GM10847 (cell line): ENCODE data around the gene TNNC1.

Experiments
- POLR2A ChIP-seq: IDR thresholded peaks from 2 replicates; pipeline ENCODE4 v1.6.1; 2011; ENCODE audit not compliant: insufficient read length; ENCODE audit errors: extremely low read depth

Gene TNNC1

DNA sequence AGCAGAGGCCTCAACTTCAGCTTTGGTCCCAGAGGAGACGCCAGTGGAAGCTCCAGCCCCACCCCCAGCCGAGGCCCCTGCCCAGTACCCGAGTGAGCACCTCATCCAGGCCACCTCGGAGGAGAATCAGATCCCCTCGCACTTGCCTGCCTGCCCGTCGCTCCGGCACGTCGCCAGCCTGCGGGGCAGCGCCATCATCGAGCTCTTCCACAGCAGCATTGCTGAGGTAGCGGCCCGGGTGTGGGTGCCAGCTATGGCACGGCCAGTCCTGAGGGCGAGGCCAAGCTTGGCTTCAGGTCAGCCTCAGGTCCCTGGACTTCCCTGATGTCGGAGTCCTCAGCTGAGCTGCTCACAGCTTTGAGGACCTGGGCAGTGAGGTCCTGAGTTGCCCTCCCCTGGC is 35.6 kb upstream of the TNNC1 start:
- no peak for TF ChIP-seq POLR2A

DNA sequence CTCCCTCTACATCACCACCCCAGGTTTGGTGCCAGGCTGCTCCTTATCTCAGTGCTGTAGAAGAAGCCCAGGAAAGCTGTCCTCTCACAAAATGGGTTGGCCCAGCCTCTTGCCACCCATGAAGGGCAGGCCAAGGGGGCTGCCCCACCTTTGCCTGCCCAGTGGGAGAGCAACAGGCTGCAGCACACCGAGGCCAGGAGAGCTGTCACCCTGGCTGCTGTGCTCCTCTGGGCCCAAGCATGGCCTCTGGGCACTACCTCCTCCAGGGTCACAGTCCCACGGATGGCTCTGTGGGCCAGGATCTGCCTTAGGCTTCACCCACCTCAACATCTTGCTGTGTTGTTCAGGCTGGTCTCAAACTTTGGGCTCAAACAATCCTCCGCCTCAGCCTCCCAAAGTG is 34.9 kb upstream of the TNNC1 start:
- no peak for TF ChIP-seq POLR2A

DNA sequence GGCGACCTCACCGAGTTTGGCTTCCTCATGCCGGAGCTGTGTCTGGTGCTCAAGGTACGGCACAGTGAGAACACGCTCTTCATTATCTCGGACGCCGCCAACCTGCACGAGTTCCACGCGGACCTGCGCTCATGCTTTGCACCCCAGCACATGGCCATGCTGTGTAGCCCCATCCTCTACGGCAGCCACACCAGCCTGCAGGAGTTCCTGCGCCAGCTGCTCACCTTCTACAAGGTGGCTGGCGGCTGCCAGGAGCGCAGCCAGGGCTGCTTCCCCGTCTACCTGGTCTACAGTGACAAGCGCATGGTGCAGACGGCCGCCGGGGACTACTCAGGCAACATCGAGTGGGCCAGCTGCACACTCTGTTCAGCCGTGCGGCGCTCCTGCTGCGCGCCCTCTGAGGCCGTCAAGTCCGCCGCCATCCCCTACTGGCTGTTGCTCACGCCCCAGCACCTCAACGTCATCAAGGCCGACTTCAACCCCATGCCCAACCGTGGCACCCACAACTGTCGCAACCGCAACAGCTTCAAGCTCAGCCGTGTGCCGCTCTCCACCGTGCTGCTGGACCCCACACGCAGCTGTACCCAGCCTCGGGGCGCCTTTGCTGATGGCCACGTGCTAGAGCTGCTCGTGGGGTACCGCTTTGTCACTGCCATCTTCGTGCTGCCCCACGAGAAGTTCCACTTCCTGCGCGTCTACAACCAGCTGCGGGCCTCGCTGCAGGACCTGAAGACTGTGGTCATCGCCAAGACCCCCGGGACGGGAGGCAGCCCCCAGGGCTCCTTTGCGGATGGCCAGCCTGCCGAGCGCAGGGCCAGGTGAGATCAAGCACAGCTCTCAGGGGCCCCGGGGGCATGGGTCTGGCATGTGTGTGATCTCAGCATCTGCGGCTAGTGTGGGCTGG is 34.2 kb upstream of the TNNC1 start:
- TF ChIP-seq POLR2A, result no peak

DNA sequence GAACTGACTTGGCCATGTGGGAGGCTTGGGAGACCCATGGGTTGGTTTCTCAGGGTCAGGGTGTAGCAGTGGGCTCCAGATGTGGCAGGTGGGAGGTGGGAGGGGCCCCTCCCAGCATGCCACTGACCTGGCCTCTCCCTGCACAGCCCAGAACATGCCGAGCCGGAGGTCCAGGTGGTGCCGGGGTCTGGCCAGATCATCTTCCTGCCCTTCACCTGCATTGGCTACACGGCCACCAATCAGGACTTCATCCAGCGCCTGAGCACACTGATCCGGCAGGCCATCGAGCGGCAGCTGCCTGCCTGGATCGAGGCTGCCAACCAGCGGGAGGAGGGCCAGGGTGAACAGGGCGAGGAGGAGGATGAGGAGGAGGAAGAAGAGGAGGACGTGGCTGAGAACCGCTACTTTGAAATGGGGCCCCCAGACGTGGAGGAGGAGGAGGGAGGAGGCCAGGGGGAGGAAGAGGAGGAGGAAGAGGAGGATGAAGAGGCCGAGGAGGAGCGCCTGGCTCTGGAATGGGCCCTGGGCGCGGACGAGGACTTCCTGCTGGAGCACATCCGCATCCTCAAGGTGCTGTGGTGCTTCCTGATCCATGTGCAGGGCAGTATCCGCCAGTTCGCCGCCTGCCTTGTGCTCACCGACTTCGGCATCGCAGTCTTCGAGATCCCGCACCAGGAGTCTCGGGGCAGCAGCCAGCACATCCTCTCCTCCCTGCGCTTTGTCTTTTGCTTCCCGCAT is 33.4 kb upstream of the TNNC1 start:
- TF ChIP-seq POLR2A, result no peak

DNA sequence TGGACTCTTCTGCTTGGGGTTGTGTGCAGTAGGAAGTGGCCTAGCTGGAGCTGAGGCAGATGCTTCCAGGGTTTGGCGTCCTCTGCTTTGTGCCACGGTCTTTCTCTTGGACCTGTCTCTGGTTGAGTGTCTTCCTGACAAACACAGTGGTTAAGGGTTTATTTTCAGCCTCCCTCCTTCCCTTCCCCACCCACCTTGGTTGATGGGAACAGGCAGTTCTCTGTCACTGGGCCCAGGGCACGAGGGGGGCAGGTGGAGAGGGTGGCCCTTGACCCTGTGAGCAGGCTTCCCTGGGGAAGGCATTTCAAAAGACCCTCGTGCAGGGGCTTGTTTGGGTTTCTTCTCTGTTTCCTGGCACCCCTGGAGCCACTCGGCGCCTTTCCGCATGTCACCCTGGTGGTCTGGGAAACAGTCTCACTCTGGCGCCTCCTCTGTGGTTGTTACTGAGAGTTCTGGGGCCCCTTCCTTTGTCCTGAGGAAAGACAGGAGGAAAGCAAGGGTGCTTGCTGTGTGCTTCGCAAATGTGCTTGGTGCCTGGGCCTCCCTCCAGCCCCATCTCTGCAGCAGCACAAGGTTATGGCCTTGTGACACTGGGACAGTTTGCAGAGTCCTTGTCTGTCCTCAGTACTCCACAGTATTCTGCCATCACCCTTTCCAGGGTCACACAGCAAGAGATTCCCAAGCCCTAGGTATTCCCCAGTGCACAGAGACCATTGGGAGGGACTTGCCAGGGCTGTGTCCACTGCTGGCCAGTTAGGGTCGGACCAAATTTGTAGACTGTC is 31.0 kb upstream of the TNNC1 start:
- TF ChIP-seq POLR2A, result no peak

DNA sequence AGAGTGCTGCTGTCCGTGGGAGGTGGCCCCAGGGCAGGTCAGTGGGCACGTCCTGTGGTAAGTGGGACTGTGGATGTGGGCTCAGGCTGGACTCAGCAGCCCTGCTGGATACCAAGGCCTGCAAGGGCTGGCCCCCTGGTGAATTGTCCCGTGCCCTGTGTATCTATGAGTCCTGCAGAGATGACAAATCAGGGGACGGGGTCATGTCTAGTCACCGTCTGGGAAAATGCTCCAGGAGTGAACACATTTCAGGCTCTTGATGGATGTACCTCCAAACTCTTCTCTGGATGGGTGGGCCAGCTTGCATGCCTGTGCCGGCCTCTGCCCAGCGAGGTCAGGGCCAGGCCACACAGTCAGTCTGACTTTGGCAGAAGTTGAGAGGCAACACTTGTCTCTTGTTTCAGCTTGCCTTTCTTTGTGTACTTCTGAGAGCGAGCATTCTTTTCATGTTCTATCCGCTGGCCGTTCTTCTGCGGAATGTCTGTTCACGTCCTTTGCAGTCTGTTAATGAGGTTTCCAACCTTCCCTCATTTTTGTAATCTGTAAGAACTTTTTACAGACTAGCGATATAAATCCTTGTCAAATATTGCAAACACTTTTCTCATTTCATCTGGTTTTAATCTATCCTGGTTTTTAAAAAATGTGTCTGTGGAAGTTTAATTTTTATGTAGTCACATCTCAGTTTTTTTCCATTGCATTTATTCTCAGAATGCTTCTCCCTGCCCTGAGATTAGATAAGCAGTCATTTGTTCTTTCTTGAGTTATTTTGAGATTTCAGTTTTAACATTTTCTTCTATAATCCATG is 29.9 kb upstream of the TNNC1 start:
- TF ChIP-seq POLR2A, result no peak

DNA sequence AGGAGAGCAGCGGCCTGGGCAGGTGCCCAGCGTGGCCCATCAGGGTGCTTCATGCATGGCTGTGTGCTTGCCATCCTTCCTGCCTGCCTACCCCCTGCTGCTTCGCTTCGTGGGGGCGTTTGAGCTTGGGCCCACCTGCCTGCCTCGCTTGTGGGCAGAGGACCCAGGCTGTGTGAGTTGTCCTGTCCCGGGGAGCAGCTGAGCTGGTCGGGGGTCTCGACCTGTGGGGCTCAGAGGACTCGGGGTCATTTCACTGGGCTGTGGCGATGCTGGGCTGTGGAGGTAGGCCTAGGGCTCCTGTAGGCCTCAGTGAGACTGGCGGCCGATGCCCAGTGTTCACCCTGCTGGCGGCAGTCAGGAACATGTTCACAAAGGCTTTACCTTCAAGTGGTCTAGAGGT is 29.2 kb upstream of the TNNC1 start:
- no peak for TF ChIP-seq POLR2A

DNA sequence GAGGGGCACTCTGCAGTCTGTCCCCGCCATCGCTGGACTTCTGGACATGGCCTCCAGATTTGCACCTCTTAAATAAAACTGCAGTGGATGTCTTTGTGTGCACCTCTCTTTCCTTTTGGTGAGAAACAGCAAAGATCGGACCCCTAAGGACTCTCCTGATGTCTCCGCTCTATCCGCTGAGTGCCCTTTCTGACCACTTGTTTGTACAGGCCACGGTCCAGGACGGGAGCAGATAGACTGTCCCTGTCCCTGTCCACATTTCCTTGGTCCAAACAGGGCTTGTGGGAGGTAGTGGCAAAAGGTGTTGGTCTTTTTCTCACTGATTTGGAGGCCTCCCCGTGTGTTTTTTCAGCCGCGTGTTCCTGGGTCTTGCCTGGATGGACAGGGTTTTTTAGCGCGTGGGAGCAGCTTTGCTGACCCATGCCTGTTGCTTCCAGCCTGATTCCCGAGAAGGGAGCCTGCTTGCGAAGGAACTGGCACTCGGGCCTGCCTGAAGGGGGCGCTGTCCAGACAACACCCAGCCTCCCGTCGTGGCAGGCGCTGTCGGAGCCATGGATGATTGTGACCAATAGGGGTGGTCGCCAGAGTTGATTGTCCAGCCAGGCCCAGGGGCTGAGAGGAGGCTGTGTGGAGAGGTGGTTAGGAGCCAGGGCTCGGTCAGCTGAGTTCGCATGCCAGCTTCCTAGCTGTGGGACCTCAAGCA is 28.1 kb upstream of the TNNC1 start:
- no peak for TF ChIP-seq POLR2A

DNA sequence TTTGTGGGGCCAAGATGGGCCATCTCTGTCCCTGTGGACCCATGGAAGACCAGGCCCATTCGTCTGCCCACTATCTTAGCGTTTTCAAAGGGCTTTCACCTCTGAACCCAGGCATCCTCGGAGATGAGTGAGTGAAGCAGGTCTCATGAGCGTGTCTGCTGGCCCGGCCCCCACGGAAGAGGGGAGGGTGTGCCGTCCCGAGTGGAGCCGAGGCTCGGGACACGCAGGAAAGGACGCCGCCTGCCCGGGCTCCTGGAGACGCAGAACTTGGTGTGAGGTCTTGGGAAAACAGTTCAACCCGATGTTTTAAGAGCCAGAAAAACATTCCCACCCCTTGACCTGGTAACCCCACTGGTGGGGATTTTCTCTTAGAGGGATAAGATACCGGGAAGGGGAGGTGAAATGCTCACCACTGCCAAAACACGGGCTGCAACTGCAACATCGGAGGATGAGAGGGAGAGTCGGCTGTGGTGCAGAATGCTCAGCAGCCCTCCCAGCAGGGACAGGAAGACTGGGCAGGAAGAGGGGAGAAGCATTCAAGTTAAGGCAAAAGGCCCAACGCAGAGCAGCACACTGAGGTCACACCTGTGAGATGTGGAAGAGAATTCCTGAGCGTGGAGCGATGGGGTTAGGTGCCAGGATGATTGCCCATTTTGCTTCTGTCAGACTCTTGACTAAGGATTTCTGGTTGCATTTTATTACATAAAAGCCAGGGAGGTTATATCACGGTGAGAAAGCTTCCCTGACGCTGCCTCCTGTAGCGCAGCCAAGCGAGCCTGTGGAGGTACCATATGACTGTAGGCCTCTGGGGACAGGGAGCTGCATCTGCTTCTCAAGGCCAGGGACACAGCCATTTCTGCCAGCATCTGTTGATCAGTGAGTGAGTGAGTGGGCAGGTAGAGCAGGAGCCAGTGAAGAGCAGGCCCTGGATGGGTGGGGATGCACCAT is 27.2 kb upstream of the TNNC1 start:
- no peak for TF ChIP-seq POLR2A

DNA sequence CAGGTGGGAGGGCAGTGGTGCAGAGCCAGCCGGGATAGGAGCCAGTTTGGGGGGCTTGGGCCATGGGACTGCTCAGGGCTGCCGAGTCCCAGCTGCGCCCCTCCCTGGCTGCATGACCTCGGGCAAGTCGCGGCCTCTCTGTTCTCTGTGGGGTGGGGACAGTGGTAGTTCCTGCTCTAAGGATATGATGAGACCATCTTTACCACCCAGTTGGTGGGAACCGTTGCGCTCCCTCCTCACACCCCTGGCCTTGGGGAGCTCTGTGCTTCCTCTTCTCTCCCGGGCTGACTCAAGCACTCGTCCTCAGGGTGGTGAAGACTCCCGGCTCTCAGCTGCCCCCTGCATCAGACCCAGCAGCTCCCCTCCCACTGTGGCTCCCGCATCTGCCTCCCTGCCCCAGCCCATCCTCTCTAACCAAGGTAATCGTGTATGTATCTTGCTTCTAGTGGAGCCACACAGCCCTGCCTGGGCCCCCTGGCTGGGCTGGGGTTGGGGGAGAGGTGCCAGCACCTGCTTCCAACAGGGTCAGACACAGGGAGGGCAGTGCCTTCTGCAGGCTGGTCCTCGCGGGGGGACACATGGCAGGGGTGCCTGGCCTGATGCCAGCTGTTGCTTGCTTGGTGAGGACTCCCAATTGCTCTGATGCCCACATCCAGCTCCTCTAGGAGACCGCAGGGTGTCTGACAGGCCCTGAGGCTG is 26.2 kb upstream of the TNNC1 start:
- no peak for TF ChIP-seq POLR2A

DNA sequence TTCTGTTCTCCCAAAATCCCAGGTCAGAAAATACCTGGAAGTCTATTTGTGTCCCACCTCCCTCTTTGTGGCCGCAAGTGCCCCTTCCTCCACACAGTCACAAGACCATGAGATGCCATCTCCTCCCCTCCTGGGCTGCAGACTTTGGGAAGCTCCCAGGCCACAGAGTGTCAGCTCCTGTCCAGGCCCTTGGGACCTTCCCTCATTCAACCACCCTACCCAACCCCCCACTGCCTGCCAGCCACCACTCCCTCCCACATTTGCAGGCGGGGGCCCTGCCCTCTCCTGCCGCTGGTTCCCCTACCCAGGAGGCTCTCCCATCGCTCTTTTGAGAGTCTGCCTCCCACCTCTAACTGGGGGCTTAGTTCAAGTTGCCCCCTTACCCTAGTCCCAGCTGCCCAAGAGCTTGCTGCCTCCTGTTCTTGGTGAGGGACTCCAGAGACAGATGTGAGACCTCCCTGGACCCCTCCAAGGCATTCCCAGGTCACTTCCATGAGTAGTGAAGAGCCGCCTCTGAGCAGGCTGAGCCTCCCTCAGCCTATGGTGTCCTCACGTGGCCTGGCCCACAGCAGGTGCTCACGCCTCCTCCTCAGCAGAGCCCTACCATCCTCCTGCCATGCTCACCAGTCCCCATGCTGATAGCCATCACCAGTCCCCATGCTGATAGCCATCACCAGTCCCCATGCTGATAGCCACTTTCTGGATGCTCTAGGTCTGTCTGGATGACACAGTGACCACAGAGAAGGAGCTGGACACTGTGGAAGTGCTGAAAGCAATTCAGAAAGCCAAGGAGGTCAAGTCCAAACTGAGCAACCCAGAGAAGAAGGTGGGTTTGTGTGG is 25.4 kb upstream of the TNNC1 start:
- TF ChIP-seq POLR2A, result no peak

DNA sequence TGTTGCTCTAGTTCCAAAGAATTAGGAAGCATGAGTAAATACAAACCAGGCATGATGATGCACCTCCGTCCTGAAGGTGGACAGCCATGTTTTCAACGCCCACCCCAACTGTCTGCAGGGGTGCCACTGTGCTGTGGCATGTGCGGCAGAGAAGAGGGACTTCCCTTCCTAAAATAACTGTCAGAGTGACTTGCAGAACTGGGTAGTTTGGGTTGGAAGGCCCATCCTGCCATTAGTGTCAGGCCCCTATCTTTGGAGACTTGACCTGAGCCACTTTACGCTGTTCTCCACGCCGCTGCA is 23.9 kb upstream of the TNNC1 start:
- no peak for TF ChIP-seq POLR2A
